GM12892 (cell line): ENCODE results near the gene TBC1D22A.

ENCODE experiments used
- DNase-seq: peaks from one replicate; pipeline ENCODE4 v3.0.0; 2011; ENCODE audit not compliant: insufficient read length
- FAIRE-seq: peaks from 2 replicates; lab custom pipeline; 2011; peaks lifted over from hg19 to GRCh38; lab: Jason Lieb, UNC
- POLR2A ChIP-seq: IDR thresholded peaks from 2 replicates; pipeline ENCODE4 v1.6.1; 2011; ENCODE audit warnings: low read depth, low read length, control low read depth
- POLR2AphosphoS5 ChIP-seq: IDR thresholded peaks from 2 replicates; pipeline ENCODE4 v1.6.1; 2011; ENCODE audit warnings: low read depth, low read length, control low read depth
- TAF1 ChIP-seq: IDR thresholded peaks from 2 replicates; pipeline ENCODE4 v1.6.1; 2011; ENCODE audit warnings: low read depth, mild to moderate bottlenecking, control low read depth, low read length, borderline replicate concordance

TBC1D22A gene

DNA sequence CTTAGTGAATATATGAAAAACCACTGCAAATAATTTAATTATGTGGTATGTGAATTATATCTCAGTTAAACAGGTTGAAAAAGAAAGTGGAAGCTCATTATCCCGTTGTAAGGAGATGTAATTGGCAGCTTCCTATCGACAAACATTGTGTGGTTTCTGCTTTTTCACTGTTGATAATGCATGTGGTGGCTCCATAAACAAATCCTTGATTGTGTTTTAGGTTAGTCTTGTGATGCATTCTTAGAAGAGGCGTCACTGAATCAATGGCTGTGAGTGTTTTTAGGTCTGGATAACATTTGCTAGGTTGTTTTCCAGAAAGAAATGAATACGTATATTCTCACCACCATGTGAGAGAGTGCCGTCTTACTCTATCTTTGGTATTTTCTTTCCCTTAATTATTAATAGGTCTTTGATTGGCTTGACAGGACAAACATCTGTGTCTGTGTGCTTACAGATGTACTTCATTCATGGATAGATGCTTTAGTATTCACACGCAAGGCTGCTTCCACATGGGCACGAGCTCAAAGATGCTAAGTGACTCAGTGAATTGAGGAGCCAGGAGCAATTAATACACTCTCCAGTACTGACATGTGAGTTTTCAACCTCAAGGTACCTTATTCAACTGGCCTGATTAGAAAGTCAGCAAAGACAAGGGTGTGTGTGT is 166.7 kb downstream of the TBC1D22A start:
- FAIRE-seq (no peak), DNase-seq (no peak)

GRCh38 chr22:46929710-46930204 is 167.3 kb downstream of the TBC1D22A start:
- TF ChIP-seq POLR2A, result no peak
- TF ChIP-seq TAF1, result no peak
- TF ChIP-seq POLR2AphosphoS5, result no peak
- no peak for FAIRE-seq

More for the DNA sequence above, 166.7 kb downstream of the TBC1D22A start:
- TF ChIP-seq POLR2A (no peak), TAF1 (no peak), POLR2AphosphoS5 (no peak)

DNA sequence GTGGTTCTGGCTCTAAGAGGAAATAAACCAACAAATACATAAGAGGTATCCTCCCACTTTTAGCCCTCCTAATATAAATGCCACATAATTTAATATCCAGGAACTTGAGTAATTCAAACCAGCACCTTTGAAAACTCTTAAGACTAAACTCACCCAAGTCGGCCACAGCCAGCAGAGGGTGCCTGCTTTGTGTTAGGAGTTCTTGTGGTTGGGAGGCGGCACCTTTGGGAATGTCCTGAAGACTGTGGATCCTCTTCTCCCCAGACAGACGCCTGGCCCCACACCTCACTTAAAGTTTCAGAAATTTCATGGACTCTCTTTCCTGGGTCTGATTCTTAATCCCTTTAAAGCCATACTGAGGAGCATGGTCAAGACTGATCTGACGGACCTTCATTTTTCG is 169.0 kb downstream of the TBC1D22A start:
- FAIRE-seq (no peak), DNase-seq (no peak)
- TF ChIP-seq POLR2A (no peak), POLR2AphosphoS5 (no peak), TAF1 (no peak)

More at GRCh38 chr22:46929710-46930204, 167.3 kb downstream of the TBC1D22A start:
- DNase-seq, result no peak

- TF ChIP-seq POLR2AphosphoS5, result no peak
- no peak for TF ChIP-seq TAF1
- no peak for TF ChIP-seq POLR2A
- FAIRE-seq (no peak), DNase-seq (no peak)
Observed at GRCh38 chr22:46931881-46932280, 169.4 kb downstream of the TBC1D22A start.

DNA sequence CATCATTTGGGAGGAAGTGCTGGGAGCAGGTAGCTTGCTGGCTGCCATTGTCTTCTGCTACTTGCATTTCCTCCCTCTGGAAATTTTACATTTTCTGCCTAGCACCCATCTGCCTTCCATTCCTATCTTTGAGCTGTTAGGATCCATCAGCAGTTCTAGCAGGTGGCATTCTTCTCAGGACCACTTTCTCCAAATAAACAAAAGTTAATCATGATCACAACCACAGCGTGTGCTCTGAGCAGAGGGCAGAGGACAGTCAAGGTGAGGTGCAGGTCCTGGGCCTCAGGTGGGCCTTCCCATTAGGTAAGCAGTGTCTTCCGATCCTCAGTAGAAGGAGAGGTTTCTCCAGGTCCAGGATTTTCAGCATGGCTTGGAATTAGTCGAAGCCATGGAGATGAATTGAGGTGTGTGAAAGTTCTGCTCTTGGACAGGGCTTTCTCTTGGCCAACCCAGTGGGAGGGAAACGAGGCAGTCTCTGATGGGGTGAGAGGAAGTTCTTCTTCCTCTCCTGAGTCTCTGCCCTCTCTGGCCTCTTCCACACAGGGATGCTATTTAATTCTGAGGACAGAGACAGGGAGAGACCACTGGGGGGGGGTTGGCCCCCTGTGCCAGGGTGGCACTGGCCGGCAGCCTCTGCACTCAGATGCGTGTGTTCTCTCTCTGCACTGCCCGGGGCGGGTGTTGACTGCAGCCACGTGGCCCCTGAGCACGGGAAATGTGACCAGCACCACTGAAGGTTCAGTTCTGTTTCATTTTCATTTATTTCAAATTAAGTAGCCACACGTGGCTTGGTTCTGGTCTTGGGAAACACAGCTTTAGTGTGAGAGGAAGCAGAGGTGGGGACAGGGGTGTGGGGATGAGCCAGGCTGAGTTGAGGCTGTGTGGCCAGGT is 170.8 kb downstream of the TBC1D22A start:
- TF ChIP-seq POLR2AphosphoS5 (no peak), POLR2A (no peak), TAF1 (no peak)
- FAIRE-seq (no peak), DNase-seq (no peak)

DNA sequence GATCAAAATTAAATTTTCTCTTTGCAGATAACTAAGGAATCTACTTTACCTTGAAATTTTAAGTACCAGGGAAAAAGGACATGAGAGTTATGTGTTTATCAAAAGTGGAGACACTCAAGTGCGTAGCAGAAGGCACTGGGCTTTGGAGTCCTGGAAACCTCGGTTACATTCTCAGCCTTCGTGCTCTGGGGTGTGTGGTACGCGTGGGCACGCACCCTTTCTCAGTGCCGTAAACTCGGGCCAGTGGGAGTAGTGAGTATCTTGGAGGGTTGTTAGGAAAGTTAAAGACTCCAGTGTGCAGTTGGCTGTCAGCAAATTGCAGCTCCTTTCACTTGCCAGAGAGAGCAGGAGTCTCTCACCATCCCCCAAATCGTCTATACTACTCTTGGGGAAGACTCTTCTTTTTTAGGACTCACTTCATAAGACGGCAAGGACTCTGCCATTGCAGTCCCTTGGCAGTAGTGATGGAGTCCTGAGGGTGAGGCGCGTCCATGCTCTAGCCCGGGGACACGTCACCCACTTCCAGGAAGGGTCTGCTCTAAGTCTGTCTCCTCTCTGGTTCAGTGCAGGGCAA is 171.8 kb downstream of the TBC1D22A start:
- TF ChIP-seq POLR2AphosphoS5, result no peak
- no peak for TF ChIP-seq TAF1
- no peak for TF ChIP-seq POLR2A
- DNase-seq, result no peak
- FAIRE-seq, result no peak

- TF ChIP-seq POLR2AphosphoS5 (no peak), POLR2A (no peak)
- FAIRE-seq, result peak; percentile 38
Observed at GRCh38 chr22:46934746-46935491, 172.5 kb downstream of the TBC1D22A start.

GRCh38 chr22:46935506-46936377 is 173.3 kb downstream of the TBC1D22A start:
- FAIRE-seq (no peak), DNase-seq (no peak)
- no peak for TF ChIP-seq POLR2A
- TF ChIP-seq TAF1, result no peak
- no peak for TF ChIP-seq POLR2AphosphoS5

More at GRCh38 chr22:46934746-46935491, 172.5 kb downstream of the TBC1D22A start:
- DNase-seq, result no peak

DNA sequence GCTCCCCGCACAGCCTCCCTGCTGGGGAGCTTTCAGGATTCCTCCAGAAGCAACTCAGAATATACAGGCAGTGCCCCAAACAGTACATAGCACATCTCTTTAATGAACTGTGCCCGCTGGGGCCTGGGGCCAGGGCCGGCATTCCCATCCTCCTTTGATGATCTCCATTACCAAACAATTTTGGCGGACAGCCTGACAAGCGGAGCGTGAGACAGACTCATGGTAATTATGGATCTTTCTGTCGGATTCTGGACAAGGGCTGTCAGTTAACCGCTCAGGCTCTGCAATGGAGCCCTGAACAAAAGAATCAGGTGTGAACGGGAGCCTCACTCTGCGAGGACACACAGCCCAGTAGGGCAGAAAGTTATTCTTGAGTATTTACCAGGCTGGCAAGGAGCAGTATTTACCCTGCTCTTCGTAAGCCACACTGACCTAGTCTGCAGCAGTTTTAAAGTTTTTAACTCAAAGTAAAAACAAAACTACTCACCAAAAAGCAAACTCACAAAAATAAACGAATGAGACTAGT is 174.0 kb downstream of the TBC1D22A start:
- no peak for DNase-seq
- TF ChIP-seq POLR2A, result no peak
- TF ChIP-seq POLR2AphosphoS5, result no peak
- TF ChIP-seq TAF1, result no peak
- no peak for FAIRE-seq

- no peak for TF ChIP-seq POLR2A
- no peak for TF ChIP-seq POLR2AphosphoS5
- TF ChIP-seq TAF1, result no peak
- DNase-seq (no peak), FAIRE-seq (no peak)
Observed at GRCh38 chr22:46937185-46937584, 174.7 kb downstream of the TBC1D22A start.
